Parathyroid adenoma (tissue), 2 donors: ENCODE data around the gene CACNG3.

Experiments used
- H2AFZ ChIP-seq: fragments of 300-600 bp; sonication (generic); one replicate; pipeline ENCODE4 v1.7.0; 2017; ENCODE audit warnings: antibody characterized with exemption, mild to moderate bottlenecking
- H3K27ac ChIP-seq: fragments of 300-600 bp; sonication (generic); one replicate; pipeline ENCODE4 v1.7.0; 2017
- H3K27me3 ChIP-seq: fragments of 300-600 bp; sonication (generic); one replicate; pipeline ENCODE4 v1.7.0; 2017; ENCODE audit warnings: low read length; ENCODE audit not compliant: control insufficient read depth, insufficient read depth
- H3K36me3 ChIP-seq: fragments of 300-600 bp; sonication (generic); one replicate; pipeline ENCODE4 v1.7.0; 2017; ENCODE audit warnings: low read length; ENCODE audit not compliant: control insufficient read depth, insufficient read depth
- H3K4me1 ChIP-seq: fragments of 300-600 bp; sonication (generic); one replicate; pipeline ENCODE4 v1.7.0; 2017; ENCODE audit warnings: control low read depth
- H3K4me2 ChIP-seq: fragments of 300-600 bp; sonication (generic); one replicate; pipeline ENCODE4 v1.7.0; 2017; ENCODE audit warnings: low read length
- H3K4me3 ChIP-seq: fragments of 300-600 bp; sonication (generic); one replicate; pipeline ENCODE4 v1.7.0; 2017; ENCODE audit warnings: low read depth, low read length
- H3K79me2 ChIP-seq: fragments of 300-600 bp; sonication (generic); one replicate; pipeline ENCODE4 v1.7.0; 2017; ENCODE audit warnings: control low read depth
- H3K9ac ChIP-seq: fragments of 300-600 bp; sonication (generic); one replicate; pipeline ENCODE4 v1.7.0; 2017; ENCODE audit warnings: mild to moderate bottlenecking
- H3K9me3 ChIP-seq: fragments of 300-600 bp; sonication (generic); one replicate; pipeline ENCODE4 v1.7.0; 2017; ENCODE audit warnings: low read length; ENCODE audit not compliant: control insufficient read depth
- TF ChIP-seq, protein P1 (sequence below): fragments of 300-600 bp; sonication (generic); IDR thresholded peaks from one replicate; pipeline ENCODE4 v1.7.0; 2017; ENCODE audit warnings: antibody characterized with exemption, mild to moderate bottlenecking
- donor health status: primary hyperparathyroidism.

Gene CACNG3

DNA sequence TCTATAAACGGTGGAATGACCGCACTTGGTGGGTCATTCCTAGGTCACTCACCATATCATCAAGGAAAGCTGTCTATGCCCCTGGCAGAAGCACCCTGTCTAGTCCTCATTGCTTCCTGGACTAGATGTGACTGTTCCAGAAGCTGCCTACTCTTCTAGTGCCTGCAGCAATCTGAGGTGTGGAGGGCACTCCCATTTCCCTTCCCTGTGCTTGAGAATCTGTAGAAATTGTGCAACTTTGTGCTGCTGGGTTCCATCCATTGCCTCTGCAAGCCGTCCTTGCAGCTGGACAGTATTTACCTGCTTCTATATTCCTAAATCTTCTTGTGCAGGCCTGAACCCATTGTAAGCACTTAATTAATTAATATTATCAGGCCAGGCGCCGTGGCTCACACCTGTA, 52.1 kb downstream of the CACNG3 start:
- H3K27me3 ChIP-seq: no peaks in the 10 kb centered on the region
- no peak overlapping the region for H3K4me3 ChIP-seq

DNA sequence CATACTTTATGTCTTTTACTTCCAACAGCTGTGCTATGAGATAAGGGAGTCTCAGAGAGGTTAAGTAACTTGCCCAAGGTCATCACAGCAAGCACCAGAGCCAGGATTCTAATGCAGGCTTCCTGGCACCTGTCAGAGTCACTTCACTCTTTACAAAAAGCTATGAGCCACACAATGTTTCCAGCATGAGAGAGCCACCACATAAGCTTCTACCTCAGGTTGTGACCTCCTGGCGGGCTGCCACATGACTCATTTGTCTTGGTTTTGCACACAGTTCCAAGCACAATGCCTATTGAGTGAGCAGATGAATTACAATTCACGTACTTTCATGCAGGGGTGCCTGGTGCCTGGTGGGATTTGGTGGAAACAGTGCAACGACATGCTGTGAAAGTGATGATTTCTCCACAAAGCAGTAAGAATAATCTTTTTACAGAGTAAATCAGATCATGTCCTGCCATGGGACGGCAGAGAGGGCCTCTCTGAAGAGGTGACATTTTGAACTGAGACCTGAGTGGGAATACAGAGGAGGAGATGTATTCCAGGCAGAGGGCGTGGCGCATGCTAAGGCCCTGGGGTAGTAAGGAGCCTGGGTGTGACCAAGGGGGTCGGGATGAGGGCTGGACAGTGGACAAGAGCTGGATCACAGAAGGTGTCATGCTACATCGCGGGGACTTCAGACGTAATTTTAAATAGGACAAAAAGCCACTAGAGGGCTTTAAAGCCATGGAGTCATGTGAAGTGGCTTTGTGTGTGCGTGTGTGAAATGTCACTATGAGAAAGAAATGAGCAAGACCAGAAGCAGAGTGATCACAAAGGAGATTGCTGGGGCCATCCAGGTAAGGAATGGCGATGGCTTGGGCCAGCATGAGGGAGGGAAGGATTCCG, 53.4 kb downstream of the CACNG3 start:
- Histone ChIP-seq H3K4me3 (no peak overlapping the region), H3K27me3 (no peaks in the 10 kb centered on the region), H3K27ac (no peak overlapping the region), H3K79me2 (no peaks in the 10 kb centered on the region), H2AFZ (no peak overlapping the region), H3K4me1 (no peaks in the 10 kb centered on the region), H3K36me3 (no peaks in the 10 kb centered on the region), H3K9me3 (no peaks in the 10 kb centered on the region), H3K4me2 (no peak overlapping the region), H3K9ac (no peak overlapping the region)
- TF ChIP-seq, protein P1, sequence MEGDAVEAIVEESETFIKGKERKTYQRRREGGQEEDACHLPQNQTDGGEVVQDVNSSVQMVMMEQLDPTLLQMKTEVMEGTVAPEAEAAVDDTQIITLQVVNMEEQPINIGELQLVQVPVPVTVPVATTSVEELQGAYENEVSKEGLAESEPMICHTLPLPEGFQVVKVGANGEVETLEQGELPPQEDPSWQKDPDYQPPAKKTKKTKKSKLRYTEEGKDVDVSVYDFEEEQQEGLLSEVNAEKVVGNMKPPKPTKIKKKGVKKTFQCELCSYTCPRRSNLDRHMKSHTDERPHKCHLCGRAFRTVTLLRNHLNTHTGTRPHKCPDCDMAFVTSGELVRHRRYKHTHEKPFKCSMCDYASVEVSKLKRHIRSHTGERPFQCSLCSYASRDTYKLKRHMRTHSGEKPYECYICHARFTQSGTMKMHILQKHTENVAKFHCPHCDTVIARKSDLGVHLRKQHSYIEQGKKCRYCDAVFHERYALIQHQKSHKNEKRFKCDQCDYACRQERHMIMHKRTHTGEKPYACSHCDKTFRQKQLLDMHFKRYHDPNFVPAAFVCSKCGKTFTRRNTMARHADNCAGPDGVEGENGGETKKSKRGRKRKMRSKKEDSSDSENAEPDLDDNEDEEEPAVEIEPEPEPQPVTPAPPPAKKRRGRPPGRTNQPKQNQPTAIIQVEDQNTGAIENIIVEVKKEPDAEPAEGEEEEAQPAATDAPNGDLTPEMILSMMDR: no peak

More for the DNA sequence above, 52.1 kb downstream of the CACNG3 start:
- Histone ChIP-seq H3K4me1 (no peaks in the 10 kb centered on the region), H3K79me2 (no peaks in the 10 kb centered on the region), H3K9me3 (no peaks in the 10 kb centered on the region), H3K9ac (no peak overlapping the region), H2AFZ (no peak overlapping the region), H3K36me3 (no peaks in the 10 kb centered on the region), H3K27ac (no peak overlapping the region), H3K4me2 (no peak overlapping the region)
- TF ChIP-seq, protein P1: no peak

DNA sequence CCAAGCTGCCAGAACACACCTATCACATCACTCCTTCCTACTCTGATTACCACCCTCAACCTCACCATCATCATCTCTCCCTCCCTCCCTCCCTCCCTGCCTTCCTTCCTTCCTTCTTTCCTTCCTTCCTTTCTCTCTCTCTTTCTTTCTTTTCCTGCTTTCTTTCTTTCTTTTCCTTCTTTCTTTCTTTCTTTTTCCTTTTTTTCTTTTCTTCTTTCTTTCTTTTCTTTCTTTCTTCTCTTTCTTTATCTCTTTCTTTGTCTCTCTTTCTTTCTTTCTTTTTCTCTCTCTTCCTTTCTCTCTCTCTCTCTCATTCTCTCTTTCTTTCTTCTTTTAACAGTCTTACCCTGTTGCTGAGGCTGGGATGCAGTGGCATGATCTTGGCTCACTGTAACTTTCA, 59.2 kb downstream of the CACNG3 start:
- H3K27ac ChIP-seq: no peak overlapping the region
- H3K36me3 ChIP-seq: no peaks in the 10 kb centered on the region
- H3K79me2 ChIP-seq: no peaks in the 10 kb centered on the region
- no peaks in the 10 kb centered on the region for H3K4me1 ChIP-seq
- no peaks in the 10 kb centered on the region for H3K9me3 ChIP-seq
- no peak overlapping the region for H3K4me2 ChIP-seq
- no peak overlapping the region for H3K4me3 ChIP-seq
- H3K9ac ChIP-seq: no peak overlapping the region
- no peaks in the 10 kb centered on the region for H3K27me3 ChIP-seq
- TF ChIP-seq, protein P1: no peak
- no peak overlapping the region for H2AFZ ChIP-seq

DNA sequence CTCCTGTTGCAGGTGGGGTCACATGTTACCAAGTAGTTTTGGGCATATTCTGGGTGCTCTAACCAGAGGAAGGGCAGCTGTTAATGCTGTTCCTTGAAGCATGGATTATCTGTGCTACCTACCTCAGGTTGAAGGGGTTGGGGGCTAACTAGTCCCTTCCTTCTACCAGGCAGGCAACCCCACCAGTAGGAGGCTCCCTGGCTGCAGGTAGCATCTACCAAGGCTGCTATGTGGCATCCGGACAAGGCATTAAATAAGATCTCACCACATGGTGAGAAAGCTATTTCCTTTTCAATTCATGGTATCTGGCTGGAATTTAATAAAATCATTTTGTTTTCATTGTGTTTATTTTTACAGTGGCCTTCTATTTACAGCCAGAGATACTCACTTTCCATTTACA, 62.5 kb downstream of the CACNG3 start:
- Histone ChIP-seq H3K27me3 (no peaks in the 10 kb centered on the region), H3K4me1 (no peaks in the 10 kb centered on the region), H3K9me3 (no peaks in the 10 kb centered on the region), H3K4me2 (no peak overlapping the region), H3K9ac (no peak overlapping the region), H3K36me3 (no peaks in the 10 kb centered on the region), H3K4me3 (no peak overlapping the region), H3K79me2 (no peaks in the 10 kb centered on the region), H2AFZ (no peak overlapping the region), H3K27ac (no peak overlapping the region)
- TF ChIP-seq, protein P1: no peak
